Activated effector memory CD4-positive, alpha-beta T cell treated with Interleukin-2 at 50 U/mL for 16 hours (primary cell): ENCODE measurements around the gene CREB3L1.
"Not testable (repeated sequence)": the region's sequence is repeated elsewhere in the genome, so short reads cannot be mapped to it uniquely, and the experiment has no call there.

Experiments used
- DNase-seq: peaks from one replicate; pipeline ENCODE4 v3.0.0-alpha.2; 2020

Gene CREB3L1

GRCh38 chr11:46298699-46299433 lies 21.4 kb downstream of the CREB3L1 start:
- no peak for DNase-seq

GRCh38 chr11:46299451-46299961 lies 22.0 kb downstream of the CREB3L1 start:
- no peak for DNase-seq

- no peak for DNase-seq
Observed at GRCh38 chr11:46300270-46300669, 22.8 kb downstream of the CREB3L1 start.

- no peak for DNase-seq
Observed at GRCh38 chr11:46302866-46303265, 25.4 kb downstream of the CREB3L1 start.

- not testable (repeated sequence) for DNase-seq
Observed at GRCh38 chr11:46304036-46304435, 26.6 kb downstream of the CREB3L1 start.

GRCh38 chr11:46304605-46305179 lies 27.2 kb downstream of the CREB3L1 start:
- DNase-seq = no peak

GRCh38 chr11:46305295-46305694 lies 27.8 kb downstream of the CREB3L1 start:
- no peak for DNase-seq

- no peak for DNase-seq
Observed at GRCh38 chr11:46306296-46306853, 28.9 kb downstream of the CREB3L1 start.

- no peak for DNase-seq
Observed at GRCh38 chr11:46307369-46307768, 29.9 kb downstream of the CREB3L1 start.

- DNase-seq = no peak
Observed at GRCh38 chr11:46307785-46308341, 30.4 kb downstream of the CREB3L1 start.

- peak; percentile 48 for DNase-seq
Observed at GRCh38 chr11:46308631-46309419, 31.4 kb downstream of the CREB3L1 start.

GRCh38 chr11:46309814-46310259 lies 32.4 kb downstream of the CREB3L1 start:
- DNase-seq = no peak

- DNase-seq = peak; percentile 60
Observed at GRCh38 chr11:46315033-46315738, 37.7 kb downstream of the CREB3L1 start.

GRCh38 chr11:46315783-46316563 lies 38.5 kb downstream of the CREB3L1 start:
- DNase-seq = no peak

GRCh38 chr11:46319074-46319453 lies 41.6 kb downstream of the CREB3L1 start:
- no peak for DNase-seq

- no peak for DNase-seq
Observed at GRCh38 chr11:46321757-46322156, 44.3 kb downstream of the CREB3L1 start.

GRCh38 chr11:46322759-46323158 lies 45.3 kb downstream of the CREB3L1 start:
- no peak for DNase-seq

GRCh38 chr11:46326813-46327416 lies 49.5 kb downstream of the CREB3L1 start:
- no peak for DNase-seq

- no peak for DNase-seq
Observed at GRCh38 chr11:46327829-46328228, 50.4 kb downstream of the CREB3L1 start.

GRCh38 chr11:46330154-46330553 lies 52.7 kb downstream of the CREB3L1 start:
- no peak for DNase-seq
